GM18499 (cell line): ENCODE measurements around the gene G6PC2.
"Not testable (repeated sequence)": the region's sequence is repeated elsewhere in the genome, so short reads cannot be mapped to it uniquely, and the experiment has no call there.

Source experiments
- ATAC-seq: cut with Tn5 transposase; IDR thresholded peaks from one replicate; pipeline ENCODE4 v1.9.1; 2021; ENCODE audit warnings: moderate number of reproducible peaks; ENCODE audit not compliant: insufficient read depth, unreplicated experiment

The G6PC2 gene

DNA sequence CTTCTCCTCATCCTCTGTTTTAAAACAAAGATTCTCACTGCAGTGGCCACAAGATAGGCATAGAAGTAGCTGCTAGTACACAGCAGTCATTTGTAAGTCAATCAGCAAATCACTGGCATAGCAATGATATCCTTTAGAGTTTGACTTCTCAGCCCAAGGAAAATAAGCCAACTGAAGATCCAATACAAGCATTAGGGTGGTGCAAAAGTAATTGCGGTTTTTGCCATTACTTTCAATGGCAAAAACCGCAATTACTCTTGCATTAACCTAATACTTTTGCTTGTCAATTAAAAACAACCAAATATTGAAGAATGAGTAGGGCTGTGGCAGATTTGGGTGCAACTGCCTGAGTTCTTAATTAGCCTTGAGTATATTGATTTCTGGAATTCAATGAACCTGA, 2.8 kb downstream of the G6PC2 start:
- ATAC-seq = no peak

DNA sequence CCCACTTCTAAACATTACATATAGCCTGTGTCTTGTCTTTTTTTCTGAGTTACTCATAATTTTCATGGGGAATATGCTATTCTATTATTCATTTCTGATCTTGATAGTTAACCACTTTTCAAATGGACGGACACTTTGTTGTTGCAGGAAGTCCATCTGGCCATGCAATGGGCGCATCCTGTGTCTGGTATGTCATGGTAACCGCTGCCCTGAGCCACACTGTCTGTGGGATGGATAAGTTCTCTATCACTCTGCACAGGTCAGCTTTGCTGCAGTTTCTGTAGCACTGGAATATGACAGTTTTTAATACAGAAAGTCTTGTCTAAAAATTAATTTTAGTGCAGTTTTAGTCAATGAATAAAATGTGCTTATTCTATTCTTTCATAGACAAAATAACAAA, 3.3 kb downstream of the G6PC2 start:
- ATAC-seq = no peak

DNA sequence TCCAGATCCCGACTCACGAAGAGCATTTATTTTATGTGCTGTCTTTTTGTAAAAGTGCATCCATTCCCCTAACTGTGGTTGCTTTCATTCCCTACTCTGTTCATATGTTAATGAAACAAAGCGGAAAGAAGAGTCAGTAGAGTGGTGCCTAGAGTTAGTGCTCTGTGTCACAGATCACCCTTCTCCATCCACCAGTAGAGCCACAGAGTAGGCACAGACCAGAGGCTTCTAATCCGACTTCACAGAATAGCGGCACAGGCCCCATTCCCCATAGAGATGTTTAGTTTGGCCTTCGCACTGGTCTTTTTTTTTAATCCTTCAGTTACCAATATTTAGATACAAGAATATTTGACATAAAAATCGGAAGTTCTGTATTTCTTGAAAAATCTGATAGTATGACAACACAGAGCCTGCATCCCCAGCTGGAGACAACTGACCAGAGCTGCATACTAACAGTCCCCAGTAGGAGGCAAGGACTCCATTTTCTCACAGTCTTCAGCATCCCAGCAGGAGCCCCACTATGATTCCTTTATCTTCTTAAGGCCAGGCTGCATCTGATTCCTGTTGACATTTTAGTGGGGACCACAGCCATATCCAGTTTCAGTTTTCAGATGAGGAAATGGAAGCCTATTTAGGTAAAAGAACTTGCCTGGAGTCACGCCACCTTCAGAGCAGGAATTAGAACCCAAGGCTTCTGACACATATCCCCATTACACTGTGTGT, 7.0 kb downstream of the G6PC2 start:
- ATAC-seq = no peak

DNA sequence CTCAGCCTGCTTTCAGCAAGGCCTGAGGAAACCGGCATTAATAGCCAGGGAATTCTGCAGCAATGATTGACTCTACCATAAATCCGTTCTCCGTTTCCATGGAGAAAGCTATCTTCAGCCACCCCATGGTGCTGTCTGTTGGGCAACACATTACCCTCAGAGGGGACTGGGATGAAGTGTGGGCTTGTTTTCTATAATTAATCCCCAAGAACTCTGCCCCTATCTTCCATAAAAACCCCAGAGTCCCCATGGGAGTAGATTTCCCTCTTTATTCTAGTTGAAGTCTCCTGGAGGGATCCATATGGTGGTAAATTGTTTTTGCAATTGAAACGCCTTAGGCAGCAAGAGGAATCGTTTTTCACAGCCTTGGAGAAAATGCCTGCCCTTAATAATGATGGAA, 9.2 kb downstream of the G6PC2 start:
- ATAC-seq = no peak

DNA sequence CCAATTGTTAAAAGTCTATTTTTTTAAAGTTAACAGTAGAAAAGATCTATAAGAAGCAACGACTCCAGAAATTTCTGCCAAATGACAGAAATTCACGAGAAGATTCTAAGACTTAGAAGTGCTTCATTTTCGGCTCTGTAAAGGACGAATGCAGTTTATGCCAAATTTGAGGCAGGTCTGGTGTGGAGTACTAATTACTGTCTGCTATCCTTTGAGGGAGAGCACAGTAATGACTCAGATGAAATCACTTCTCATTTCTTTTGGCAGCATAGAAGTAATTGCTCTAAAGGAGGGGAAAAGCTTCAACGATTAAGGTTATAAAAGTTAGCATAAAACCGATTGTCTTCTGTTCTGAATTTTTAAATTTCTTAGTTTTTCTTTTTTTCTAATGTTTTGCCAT, 11.4 kb downstream of the G6PC2 start:
- ATAC-seq = no peak

DNA sequence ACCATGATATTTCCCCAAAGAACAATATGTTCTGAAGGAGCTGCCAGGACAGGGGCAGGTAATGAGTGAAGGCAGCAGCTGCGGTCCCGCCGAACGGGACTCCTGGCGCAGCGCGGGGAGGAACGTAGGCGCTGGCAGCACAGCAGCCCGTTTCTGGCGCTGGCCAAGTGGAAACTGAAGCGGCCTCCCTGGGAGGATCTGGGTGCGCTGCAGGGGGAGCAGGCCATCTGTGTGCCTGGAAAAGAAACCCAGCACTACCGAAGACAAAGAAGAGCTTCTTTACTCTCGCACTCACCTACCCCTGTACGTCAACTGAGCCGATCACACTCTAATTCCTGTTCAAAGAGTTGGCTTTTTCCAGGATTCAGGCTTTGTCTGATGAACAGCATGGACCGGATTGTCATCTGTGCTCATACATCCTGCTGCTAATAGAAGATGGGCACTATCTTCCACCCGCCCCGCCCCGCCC, 11.8 kb downstream of the G6PC2 start:
- ATAC-seq = no peak

DNA sequence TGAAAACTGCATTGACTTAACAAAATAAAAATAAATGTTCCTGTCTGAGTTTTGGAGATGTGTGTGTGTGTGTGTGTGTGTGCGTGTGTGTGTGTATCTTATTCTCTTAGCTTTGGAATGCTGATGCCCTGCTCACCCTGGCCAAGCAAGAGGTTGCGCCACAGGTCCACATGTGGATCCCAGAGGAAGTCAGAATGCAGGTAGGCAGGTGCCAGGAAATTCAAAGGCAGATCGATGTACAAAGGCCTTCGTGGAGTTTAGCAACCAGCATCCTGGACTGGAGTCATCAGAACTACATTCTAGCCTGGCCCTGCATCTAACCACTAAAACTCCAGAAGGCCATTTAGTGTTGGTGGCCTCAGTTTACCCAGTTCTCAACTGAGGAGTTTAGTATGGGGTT, 12.4 kb downstream of the G6PC2 start:
- no peak for ATAC-seq

DNA sequence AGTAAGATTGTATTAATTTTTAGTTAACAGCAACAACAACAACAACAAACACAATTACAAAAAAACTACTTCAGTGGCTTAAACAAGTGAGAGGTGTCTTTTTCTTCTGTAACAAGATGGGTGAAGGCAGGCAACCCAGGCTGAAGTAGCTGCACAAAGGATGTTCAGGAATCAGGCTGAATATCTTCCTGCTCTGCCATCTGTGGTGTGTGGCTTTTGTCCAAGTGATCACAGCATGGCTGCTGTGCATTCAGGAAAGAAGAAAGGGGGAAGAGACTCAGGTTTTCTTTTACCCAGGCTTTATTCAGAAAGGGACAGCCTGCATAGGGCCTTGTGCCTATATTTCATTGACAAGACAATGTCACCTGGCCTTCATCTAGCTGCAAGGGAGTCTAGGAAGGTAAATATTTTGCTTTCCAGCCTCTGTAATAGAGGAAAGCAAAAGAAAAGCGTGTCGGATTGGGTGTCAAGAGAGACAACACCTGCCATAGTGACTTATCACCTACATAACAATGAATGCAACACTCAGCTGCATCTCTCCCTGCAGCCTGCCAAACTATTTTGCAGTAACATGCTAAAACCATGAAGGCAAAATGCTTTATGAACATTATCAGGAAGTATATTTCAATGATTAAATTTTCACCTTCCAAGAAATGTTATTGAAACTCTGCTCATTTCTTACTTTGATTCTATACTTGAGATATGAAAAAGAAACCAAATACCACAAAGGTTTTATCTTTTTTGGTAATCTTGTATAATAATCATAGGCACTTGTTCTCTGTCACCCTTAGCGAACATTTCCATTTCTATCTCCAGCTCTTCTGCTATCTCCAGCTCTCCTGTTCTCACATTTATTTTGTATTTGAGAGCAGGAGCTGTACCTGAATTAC, 14.6 kb downstream of the G6PC2 start:
- no peak for ATAC-seq

DNA sequence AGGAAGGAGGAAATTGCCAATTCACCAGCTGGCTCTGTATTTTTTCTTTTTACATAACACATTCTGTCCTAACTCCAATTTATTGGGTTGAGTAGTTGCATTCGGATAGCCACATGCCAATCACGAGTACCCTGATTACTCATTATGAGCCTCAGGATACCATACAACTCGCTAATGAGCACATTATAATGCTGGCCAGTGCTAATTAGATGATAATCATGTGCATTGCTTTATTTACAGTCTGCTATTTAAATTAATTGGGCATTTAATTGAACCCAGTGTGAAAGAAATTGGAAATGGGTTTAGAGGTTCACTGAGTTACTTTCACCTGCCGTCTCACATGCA, 15.2 kb downstream of the G6PC2 start:
- no peak for ATAC-seq

DNA sequence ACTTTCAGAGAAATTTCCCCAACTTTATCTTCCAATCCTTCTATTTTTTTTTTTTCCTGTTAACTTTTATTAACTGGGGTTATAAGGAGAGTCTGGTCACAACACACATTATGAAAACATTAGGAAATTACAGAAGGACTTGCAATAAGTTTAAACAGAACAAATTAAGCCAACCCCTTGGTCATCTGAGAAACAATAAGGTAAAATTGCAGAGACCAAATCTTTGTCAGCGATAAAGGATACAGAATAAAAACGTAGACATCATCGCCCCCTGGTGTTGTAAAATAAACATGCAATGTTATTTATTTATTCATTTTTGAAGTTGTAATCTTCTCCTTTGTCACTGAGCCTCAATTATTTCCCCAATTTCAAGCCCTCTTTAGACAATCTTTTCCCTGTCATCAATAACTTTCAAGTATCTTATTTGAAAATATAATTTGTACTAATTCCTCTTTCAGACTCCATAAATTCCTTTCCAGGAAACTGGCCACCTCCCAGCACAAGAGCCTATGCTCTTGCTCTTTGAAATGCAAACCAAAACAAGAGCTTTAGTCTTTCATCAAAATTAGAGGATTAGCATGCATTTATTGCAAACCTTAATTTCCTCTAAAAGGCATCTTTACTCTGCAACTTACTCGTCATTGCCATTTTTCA, 19.5 kb downstream of the G6PC2 start:
- no peak for ATAC-seq

DNA sequence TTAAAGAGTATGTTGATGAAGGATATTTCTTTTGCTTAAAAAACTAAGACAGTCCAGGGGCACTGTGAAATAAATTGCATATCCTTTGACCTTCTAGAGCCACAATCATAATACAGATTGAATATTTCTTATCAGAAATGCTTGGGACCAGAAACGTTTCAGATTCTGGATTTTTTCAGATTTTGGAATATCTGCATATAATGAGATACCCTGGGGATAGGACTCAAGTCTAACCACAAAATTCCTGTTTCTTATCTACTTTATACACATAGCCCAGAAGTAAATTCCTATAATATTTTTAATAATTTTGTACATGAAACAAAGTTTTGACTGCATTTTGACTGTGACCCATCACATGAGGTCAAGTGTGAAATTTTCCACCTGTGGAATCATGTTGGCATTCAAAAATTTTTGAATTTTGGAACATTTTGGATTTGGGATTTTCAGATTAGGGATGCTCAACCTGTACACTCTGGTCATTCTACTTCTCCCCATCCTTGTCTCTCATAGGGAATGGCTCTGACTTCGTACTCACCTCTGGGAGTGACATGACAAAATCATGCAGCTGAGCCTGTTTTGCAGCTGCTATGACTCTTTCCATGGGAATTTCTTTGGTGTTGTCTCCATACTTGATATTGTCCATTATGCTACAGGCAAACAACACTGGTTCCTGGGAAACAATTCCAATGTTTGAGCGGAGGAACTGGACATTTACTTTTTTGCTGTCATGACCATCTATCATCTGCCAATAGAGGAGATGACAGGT, 25.7 kb downstream of the G6PC2 start:
- no peak for ATAC-seq

DNA sequence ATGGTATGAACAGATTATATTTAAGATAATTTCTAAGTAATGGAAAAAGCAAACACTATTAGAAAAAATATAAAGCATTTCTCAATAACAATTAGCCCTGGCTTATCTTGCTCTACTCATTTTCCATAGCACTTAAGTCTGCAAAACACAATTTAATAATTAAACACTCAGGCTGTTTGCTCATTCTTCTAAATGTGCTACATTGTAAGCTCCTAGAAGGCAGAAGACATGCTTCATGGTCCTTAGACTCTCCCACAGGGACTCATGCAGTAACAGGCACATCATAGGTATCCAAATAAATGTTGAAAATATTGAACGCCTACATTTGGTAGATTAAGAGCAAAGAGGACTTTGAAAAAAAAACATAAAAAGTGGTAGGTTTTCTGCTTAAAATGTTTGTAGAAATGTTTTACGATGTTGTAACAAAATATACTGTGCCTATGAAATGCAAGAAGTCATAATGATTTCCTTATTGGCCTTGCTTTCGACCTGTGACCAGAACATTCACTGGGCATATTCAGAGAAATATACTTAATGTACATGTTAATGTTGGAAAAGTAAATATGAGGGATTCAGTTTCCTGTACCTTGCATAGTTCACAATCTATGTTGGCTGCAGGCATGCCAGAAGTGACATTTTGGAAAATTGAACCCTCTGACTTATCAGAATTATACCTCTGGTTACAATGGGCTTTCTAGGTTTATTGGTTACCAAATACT, 27.2 kb downstream of the G6PC2 start:
- ATAC-seq = no peak

DNA sequence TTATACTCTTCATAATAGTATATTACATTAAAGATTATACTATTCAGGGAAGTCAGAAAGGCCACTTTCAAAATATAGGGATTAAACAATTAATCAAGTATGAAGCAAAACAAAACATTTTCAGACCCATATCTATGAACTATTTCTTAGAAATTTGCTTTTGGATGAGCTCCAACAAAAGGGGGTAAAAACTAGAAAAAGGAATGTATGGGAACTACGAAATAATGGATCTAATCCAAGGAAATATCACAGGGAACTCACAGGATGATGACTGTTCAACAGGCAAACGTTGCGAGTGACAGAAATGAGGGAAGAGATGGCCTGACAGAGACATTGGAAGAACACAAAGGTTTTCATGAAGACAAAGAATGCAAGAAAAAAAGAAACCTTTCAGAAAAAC, 27.9 kb downstream of the G6PC2 start:
- no peak for ATAC-seq

DNA sequence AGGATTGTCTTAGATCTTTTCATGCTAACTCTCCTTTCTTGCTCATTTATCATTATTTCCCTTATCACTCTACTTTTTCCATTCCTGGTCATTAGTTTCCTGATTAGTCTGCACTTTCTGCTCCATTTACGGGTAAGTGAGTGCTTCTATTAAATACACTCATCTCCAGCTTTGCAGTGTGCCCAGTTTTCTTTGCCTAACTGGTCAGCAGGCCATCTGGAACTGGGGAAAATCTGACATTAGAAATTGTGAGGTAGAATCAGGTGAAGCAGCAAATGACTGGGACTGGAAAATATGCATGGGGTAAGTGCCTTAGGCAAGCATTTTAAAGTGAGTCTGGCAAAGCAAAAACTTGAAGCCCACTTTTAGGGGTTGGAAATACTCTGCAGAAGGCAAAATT, 29.2 kb downstream of the G6PC2 start:
- ATAC-seq = no peak

DNA sequence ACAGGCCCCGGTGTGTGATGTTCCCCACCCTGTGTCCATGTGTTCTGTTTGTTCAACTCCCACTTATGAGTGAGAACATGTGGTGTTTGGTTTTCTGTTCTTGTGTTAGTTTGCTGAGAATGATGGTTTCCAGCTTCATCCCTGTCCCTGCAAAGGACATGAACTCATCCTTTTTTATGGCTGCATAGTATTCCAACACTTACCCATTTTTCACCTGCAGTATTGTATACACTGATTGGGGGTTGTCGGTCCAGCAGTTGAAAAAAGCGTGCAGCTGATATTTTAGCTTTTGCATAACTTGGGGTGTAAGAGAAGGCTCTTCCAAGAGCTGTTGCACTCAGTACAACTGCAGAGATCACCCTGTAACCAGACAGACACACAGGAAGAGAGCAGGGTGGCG, 31.1 kb downstream of the G6PC2 start:
- not testable (repeated sequence) for ATAC-seq

DNA sequence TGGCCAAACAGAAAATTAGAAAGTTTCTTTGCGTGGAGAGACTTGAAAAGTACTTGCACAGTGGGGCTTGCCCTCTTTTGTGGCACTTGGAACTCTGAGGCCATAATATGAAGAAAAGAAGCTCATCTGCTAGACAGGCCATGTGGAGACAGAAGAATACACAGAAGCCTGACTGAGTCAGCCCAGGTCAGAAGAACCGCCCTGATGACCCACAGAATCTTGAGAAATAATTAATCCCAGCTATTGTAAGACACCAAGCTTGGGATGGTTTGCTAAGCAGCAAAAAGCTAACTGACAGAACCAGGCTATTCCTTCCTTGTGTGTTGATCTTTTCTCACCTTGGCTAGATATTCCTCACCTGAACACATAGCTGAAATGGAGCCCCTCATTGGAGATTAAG, 33.7 kb downstream of the G6PC2 start:
- no peak for ATAC-seq

DNA sequence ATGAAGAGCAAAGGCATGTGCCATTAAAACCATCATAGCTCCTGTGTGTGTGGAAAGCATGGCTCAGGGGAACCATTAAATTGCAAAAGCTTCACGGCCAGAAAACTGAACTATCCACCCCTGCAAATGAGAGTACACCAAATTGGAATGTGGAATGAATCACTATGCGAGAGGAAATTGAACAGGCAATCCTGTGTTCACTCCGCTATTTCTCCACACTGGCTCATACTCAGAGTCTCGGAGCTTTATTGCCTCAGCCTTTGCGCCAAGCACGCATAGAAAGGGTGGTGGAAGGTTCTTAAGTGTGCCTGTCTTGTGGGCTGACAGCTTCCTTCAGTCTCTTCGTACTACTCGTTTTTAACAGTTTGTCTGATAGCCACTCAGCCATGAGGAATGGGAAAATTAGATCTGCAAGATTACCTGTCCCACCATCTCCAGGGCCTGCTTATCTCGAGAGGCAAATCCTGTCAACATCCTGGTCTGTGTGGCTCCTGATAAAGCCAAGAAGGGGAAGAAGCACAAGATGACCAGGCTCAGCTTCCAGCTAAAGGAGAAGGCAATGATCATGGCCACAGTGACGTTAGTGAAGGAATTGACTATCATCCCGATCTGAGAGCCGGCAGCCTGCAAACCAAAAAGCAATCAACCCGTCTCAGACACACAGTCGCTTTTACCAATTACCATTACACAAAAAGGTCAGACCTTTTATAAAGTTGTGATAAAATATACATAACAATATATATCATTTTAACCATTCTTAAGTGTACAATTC, 34.9 kb downstream of the G6PC2 start:
- no peak for ATAC-seq

DNA sequence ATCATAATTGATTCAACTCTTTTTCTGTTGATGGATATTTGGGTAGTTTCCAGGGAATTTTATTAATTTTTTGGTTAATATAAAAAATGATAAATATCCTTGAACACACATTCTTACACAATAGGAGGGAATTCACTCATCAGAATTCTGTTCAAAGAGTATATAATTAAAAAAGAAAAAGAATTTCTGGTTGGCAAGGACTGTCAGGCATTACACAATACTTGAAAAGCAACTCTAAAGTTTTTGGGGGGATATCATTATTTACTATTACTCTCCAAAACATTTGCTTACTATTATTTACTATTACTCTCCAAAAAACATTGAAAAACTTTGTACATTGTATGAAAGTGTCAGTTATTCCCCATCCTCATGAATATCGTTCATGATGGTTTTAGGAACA, 38.0 kb downstream of the G6PC2 start:
- no peak for ATAC-seq

DNA sequence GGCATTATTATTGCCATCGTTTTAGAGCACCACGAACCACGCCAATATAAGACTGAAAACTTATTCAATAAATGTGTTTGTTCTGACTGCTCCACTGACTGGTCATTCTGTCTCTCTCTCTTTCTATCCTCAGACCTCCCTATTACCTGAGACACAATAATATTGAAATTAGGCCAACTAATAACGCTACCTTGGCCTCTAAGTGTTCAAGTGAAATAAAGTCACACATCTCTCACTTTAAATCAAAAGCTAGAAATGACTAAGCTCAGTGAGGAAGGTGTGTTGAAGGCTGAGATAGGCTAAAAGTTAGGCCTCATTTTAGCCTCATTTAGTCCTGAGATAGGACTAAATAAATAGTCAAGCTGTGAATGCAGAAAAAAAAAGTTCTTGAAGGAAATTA, 38.8 kb downstream of the G6PC2 start:
- ATAC-seq = peak; percentile 78
